Mesendoderm (in vitro differentiated cells): ENCODE measurements around the gene SSTR5.

Source experiments
- DNase-seq: peaks from one replicate; pipeline ENCODE4 v3.0.0; 2013
- H2AK5ac ChIP-seq: 2 replicates; pipeline ENCODE4 v1.6.1; 2013; ENCODE audit warnings: low read length, inconsistent platforms
- H2BK120ac ChIP-seq: 2 replicates; pipeline ENCODE4 v1.6.1; 2013; ENCODE audit warnings: low read depth, mild to moderate bottlenecking, low read length, moderate library complexity, mixed read lengths
- H2BK15ac ChIP-seq: replicated peaks from 2 replicates; pipeline ENCODE4 v1.6.1; 2013; ENCODE audit warnings: low read depth, mild to moderate bottlenecking, moderate library complexity
- H2BK5ac ChIP-seq: 2 replicates; pipeline ENCODE4 v1.6.1; 2013; ENCODE audit warnings: low read length, inconsistent platforms
- H3K18ac ChIP-seq: 2 replicates; pipeline ENCODE4 v1.6.1; 2013; ENCODE audit warnings: mild to moderate bottlenecking, low read length, mixed read lengths
- H3K23ac ChIP-seq: one replicate; pipeline ENCODE4 v1.6.1; 2013; ENCODE audit warnings: low read length
- H3K27ac ChIP-seq: 2 replicates; pipeline ENCODE4 v1.5.1; 2013; ENCODE audit warnings: low read depth, mild to moderate bottlenecking, inconsistent platforms, low read length, moderate library complexity
- H3K27me3 ChIP-seq: 2 replicates; pipeline ENCODE4 v1.6.1; 2013; ENCODE audit warnings: low read length, control low read depth, mild to moderate bottlenecking, inconsistent platforms; ENCODE audit not compliant: insufficient read depth, poor library complexity
- H3K36me3 ChIP-seq: 2 replicates; pipeline ENCODE4 v1.6.1; 2013; ENCODE audit warnings: low read length, inconsistent platforms; ENCODE audit not compliant: control insufficient read depth, insufficient read depth
- H3K4ac ChIP-seq: one replicate; pipeline ENCODE4 v1.6.1; 2013; ENCODE audit warnings: low read depth, mild to moderate bottlenecking, low read length, moderate library complexity
- H3K4me1 ChIP-seq: 2 replicates; pipeline ENCODE4 v1.6.1; 2013; ENCODE audit warnings: low read depth, low read length, inconsistent platforms; ENCODE audit not compliant: control insufficient read depth
- H3K4me2 ChIP-seq: 2 replicates; pipeline ENCODE4 v1.6.1; 2013; ENCODE audit warnings: low read length
- H3K4me3 ChIP-seq: 2 replicates; pipeline ENCODE4 v1.5.1; 2013; ENCODE audit warnings: mild to moderate bottlenecking, low read length
- H3K56ac ChIP-seq: one replicate; pipeline ENCODE4 v1.6.1; 2013; ENCODE audit warnings: low read length
- H3K79me1 ChIP-seq: 2 replicates; pipeline ENCODE4 v1.6.1; 2013; ENCODE audit warnings: low read length, inconsistent platforms
- H3K79me2 ChIP-seq: 2 replicates; pipeline ENCODE4 v1.6.1; 2013; ENCODE audit warnings: mild to moderate bottlenecking, low read length; ENCODE audit not compliant: control insufficient read depth, insufficient read depth
- H3K9ac ChIP-seq: 2 replicates; pipeline ENCODE4 v1.6.1; 2013; ENCODE audit warnings: low read length, inconsistent platforms
- H4K5ac ChIP-seq: one replicate; pipeline ENCODE4 v1.6.1; 2013; ENCODE audit warnings: low read length
- H4K8ac ChIP-seq: one replicate; pipeline ENCODE4 v1.6.1; 2013; ENCODE audit warnings: low read depth, mild to moderate bottlenecking, control low read depth, low read length, moderate library complexity
- WGBS: extraction: QIAGEN DNeasy Blood & Tissue Kit; methylation state at CpG from one replicate; pipeline ENCODE4 v1.1.7; 2013; ENCODE audit warnings: low lambda C conversion rate, missing lambda C conversion rate; ENCODE audit not compliant: insufficient coverage; ENCODE audit errors: extremely low coverage; 5-methylcytosine and 5-hydroxymethylcytosine counted together

The SSTR5 gene

GRCh38 chr16:1121601-1122397, 49.3 kb downstream of the SSTR5 start:
- Histone ChIP-seq H3K56ac (no peak overlapping the region), H2BK120ac (no peak overlapping the region), H3K23ac (no peak overlapping the region), H3K9ac (no peak overlapping the region), H2BK5ac (no peak overlapping the region), H3K36me3 (no peaks in the 10 kb centered on the region), H3K27me3 (no peaks in the 10 kb centered on the region), H3K79me1 (no peaks in the 10 kb centered on the region), H4K5ac (no peak overlapping the region), H3K4me1 (no peaks in the 10 kb centered on the region), H3K27ac (no peak overlapping the region), H4K8ac (no peak overlapping the region), H3K79me2 (no peaks in the 10 kb centered on the region), H2AK5ac (no peak overlapping the region), H3K4me2 (no peak overlapping the region), H2BK15ac (no peak overlapping the region), H3K4ac (no peak overlapping the region), H3K18ac (no peak overlapping the region), H3K4me3 (no peak overlapping the region)
- no peak for DNase-seq
- WGBS: no CpG with 5 or more reads among the region's 30 CpGs

DNA sequence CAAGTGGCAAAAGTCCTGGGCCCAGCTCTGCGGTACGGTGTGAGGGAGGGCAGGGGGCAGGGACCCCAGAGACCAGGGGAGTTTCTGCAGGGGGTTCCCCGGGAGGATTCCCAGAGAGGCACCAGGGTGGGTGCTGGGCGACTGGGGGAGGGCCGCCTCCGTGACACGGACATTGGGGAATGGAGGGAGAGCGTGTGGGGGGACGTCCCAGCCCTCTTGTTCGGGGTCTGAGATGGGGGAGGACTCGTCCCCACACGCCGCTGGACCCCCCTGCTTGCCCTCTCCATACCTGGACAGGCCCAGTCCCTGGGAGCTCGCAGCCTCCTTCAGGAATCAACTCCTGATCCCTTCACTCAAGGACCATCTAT, 49.8 kb downstream of the SSTR5 start:
- H3K36me3 ChIP-seq: no peaks in the 10 kb centered on the region
- no peak overlapping the region for H2AK5ac ChIP-seq
- no CpG with 5 or more reads among the region's 14 CpGs for WGBS
- H4K8ac ChIP-seq: no peak overlapping the region
- DNase-seq: no peak
- H3K27me3 ChIP-seq: no peaks in the 10 kb centered on the region
- no peak overlapping the region for H3K9ac ChIP-seq
- H3K4me1 ChIP-seq: no peaks in the 10 kb centered on the region
- no peak overlapping the region for H2BK15ac ChIP-seq
- H3K27ac ChIP-seq: no peak overlapping the region
- H2BK120ac ChIP-seq: no peak overlapping the region
- H3K79me1 ChIP-seq: no peaks in the 10 kb centered on the region
- H3K23ac ChIP-seq: no peak overlapping the region
- H3K56ac ChIP-seq: no peak overlapping the region
- H3K79me2 ChIP-seq: no peaks in the 10 kb centered on the region
- H3K4ac ChIP-seq: no peak overlapping the region
- H3K4me2 ChIP-seq: no peak overlapping the region
- no peak overlapping the region for H2BK5ac ChIP-seq
- no peak overlapping the region for H3K4me3 ChIP-seq
- no peak overlapping the region for H3K18ac ChIP-seq
- no peak overlapping the region for H4K5ac ChIP-seq

GRCh38 chr16:1123525-1124230, 51.1 kb downstream of the SSTR5 start:
- Histone ChIP-seq H3K27me3 (no peaks in the 10 kb centered on the region), H3K79me2 (no peaks in the 10 kb centered on the region), H3K27ac (no peak overlapping the region), H3K4me3 (no peak overlapping the region), H2AK5ac (no peak overlapping the region), H3K4me2 (no peak overlapping the region), H3K4ac (no peak overlapping the region), H2BK120ac (no peak overlapping the region), H2BK15ac (no peak overlapping the region), H3K4me1 (no peaks in the 10 kb centered on the region), H3K56ac (no peak overlapping the region), H3K9ac (no peak overlapping the region), H3K18ac (no peak overlapping the region), H2BK5ac (no peak overlapping the region), H4K5ac (no peak overlapping the region), H3K23ac (no peak overlapping the region), H3K79me1 (no peaks in the 10 kb centered on the region), H3K36me3 (no peaks in the 10 kb centered on the region), H4K8ac (no peak overlapping the region)
- WGBS: no CpG with 5 or more reads among the region's 21 CpGs
- DNase-seq: no peak

DNA sequence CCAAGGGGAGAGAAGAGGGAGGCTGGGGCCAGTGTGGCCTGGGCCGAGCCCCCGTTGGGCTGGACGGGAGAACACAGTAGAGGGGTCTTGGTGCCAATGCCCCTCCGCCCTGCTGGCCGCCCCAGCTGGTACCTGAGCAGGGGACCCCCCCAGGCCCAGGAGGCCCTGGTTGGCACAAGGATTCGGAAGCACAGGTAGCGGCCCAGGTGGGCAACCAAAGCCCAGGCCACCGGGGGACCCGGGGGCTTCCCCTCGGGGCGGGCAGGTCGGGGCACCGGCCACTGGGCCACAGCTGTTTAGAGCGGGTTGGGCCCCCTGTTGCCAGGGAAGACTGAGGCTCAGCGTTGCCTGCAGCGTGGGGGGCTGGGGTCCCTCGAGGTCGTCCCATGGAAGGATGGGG, 51.7 kb downstream of the SSTR5 start:
- H3K79me1 ChIP-seq: no peaks in the 10 kb centered on the region
- H3K79me2 ChIP-seq: no peaks in the 10 kb centered on the region
- no peak overlapping the region for H4K5ac ChIP-seq
- H3K9ac ChIP-seq: no peak overlapping the region
- DNase-seq: no peak
- no peak overlapping the region for H3K4ac ChIP-seq
- H3K4me2 ChIP-seq: no peak overlapping the region
- H3K4me1 ChIP-seq: no peaks in the 10 kb centered on the region
- H4K8ac ChIP-seq: no peak overlapping the region
- H3K4me3 ChIP-seq: no peak overlapping the region
- H3K56ac ChIP-seq: no peak overlapping the region
- no peaks in the 10 kb centered on the region for H3K27me3 ChIP-seq
- no peak overlapping the region for H2BK5ac ChIP-seq
- no peaks in the 10 kb centered on the region for H3K36me3 ChIP-seq
- no peak overlapping the region for H2BK15ac ChIP-seq
- H3K27ac ChIP-seq: no peak overlapping the region
- no peak overlapping the region for H3K23ac ChIP-seq
- H3K18ac ChIP-seq: no peak overlapping the region
- WGBS: no CpG with 5 or more reads among the region's 18 CpGs
- no peak overlapping the region for H2AK5ac ChIP-seq
- H2BK120ac ChIP-seq: no peak overlapping the region

DNA sequence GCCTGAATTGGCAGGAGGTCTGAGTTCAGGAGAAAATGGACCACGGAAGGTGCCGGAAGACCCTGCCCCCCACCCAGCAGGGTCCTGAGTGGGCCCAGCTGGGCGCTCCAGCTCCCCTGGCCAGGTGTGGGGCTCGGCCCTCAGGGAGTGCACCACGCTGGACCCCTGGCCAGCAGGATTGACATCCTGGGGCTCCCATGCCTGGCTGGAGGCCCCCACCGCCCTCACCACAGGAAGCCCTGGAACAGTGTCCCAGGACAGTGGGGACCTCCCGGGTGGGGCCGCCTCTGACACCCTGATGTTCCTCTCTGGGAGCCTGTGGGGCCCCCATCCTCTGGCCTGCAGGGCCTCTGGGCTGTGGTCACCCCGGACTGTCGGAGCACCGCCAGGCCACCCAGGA, 52.2 kb downstream of the SSTR5 start:
- Histone ChIP-seq H3K36me3 (no peaks in the 10 kb centered on the region), H3K27me3 (no peaks in the 10 kb centered on the region), H3K4ac (no peak overlapping the region), H3K56ac (no peak overlapping the region), H3K23ac (no peak overlapping the region), H3K18ac (no peak overlapping the region), H2BK120ac (no peak overlapping the region), H3K79me1 (no peaks in the 10 kb centered on the region), H3K4me1 (no peaks in the 10 kb centered on the region), H3K4me3 (no peak overlapping the region), H2AK5ac (no peak overlapping the region), H2BK15ac (no peak overlapping the region), H3K27ac (no peak overlapping the region), H4K5ac (no peak overlapping the region), H3K9ac (no peak overlapping the region), H4K8ac (no peak overlapping the region), H2BK5ac (no peak overlapping the region), H3K79me2 (no peaks in the 10 kb centered on the region), H3K4me2 (no peak overlapping the region)
- WGBS: no CpG with 5 or more reads among the region's 11 CpGs
- no peak for DNase-seq
